Caki2 (cell line): Measurements from ENCODE around the gene PLA2G2F. TPM values are rescaled to one million over a fixed set of nuclear protein-coding genes. Genes with fewer than 3 reads are reported as not detected.

Experiments used
- DNase-seq: peaks from one replicate; pipeline ENCODE4 v3.0.0-alpha.2; 2015; ENCODE audit warnings: low read depth
- in situ Hi-C: cut with HindIII; loops from 2 replicates; pipeline ENCODE4 v1.10.0; 2016; ENCODE audit warnings: low sequenced_read_pairs, low pct_unique_long_range_greater_than_20kb, mixed read lengths
- total RNA-seq: library from RNA; depleted of rRNA; stranded (reverse); fragments of >200 nt; shearing (Covaris generic); gene quantifications from 2 replicates; pipeline ENCODE4 v1.2.3, GENCODE V29; 2014; ENCODE audit warnings: low replicate concordance

Gene PLA2G2F
- total RNA-seq, 1 experiment from 2014 or later: not detected

DNA sequence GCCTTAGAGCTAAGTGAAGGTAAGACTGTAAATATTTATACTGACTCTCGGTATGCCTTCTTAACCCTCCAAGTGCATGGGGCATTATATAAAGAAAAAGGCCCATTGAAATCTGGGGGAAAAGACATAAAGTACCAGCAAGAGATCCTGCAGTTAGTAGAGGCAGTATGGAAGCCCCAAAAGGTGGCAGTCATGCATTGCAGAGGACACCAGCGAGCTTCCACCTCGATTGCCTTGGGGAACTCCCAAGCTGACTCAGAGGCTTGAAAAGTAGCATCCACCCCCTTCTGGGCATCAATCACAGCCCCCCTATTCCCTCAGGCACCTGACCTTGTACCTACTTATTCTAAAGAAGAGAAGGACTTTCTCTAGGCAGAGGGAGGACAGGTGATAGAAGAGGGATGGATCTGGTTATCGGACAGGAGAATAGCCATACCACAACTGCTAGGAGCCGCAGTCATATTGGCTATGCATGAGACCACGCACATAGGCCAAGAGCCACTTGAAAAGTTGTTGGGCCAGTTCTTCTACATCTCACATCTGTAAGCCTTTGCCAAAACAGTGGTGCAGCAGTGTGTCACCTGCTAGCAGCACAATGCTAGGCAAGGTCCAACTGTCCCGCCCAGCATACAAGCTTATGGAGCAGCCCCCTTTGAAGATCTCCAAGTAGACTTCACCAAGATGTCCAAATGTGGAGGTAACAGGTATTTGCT lies 19.4 kb downstream of the PLA2G2F start:
- in situ Hi-C loops: no loop called here
- DNase-seq: no peak

DNA sequence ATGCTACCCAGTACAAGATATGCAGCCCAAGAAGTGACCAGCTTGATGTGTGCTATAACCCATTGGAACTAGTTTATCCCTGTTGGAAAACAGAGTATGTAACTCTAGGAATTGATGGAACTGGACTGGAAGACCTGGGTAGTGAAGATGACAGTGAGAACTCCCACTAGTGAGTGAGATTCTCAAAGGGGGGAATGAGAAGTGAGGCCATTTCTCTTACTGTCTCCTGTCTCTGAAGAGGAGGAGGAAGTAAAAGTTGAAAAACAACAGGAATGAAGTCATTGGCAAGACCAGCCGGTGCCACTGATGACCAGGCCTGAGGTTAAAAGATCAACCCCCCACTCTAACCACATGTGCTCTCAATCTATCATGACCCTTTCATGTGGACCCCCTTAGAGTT lies 20.9 kb downstream of the PLA2G2F start:
- DNase-seq: no peak
- in situ Hi-C loops: no loop called here

DNA sequence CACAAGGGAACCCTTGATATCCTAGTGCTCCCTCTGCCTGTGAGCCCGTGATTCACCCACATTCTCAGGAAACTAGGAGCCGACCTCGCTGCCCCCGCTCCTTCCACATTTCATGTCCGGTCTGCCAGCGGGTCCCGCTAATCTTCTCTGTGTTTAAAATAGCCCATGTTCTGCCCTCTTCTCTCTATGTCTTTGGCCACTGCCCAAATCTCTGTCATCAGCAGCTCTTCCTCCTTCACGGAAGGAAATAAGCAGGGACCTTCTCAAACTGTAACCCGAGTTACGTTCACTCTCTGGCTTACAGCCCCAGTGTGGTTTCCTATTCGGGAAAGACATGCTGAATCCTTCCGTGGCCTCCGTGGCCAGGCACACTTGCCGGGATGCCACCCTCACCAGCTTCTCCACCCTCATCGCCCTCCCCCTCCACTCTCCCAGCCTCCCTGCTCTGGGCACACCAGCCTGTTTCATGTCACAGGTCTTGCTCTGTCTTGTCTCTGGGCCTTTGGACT lies 25.6 kb downstream of the PLA2G2F start:
- in situ Hi-C loops: no loop called here

DNA sequence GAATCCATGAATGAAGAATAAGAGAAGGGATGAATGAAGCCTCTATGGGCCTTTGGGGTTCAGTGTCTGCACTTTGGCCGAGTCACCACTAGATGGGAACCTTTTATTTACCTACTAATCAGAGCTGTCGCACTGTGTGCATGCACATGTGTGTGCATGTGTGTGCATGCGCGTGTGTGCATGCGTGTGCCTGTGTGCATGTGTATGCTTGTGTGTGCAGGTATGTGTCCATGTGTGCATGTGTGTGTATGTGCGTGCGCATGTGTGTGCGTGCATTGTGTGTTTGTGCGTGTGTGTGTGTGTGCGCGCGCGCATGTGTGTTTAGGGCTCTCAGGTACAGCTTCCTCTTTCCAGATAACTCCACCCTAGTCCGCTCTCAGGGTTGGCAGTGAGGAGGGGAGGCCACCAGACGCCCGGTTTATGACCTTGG lies 26.4 kb downstream of the PLA2G2F start:
- in situ Hi-C loops: no loop called here
- DNase-seq: no peak

More for the DNA sequence above, 25.6 kb downstream of the PLA2G2F start:
- DNase-seq: no peak

DNA sequence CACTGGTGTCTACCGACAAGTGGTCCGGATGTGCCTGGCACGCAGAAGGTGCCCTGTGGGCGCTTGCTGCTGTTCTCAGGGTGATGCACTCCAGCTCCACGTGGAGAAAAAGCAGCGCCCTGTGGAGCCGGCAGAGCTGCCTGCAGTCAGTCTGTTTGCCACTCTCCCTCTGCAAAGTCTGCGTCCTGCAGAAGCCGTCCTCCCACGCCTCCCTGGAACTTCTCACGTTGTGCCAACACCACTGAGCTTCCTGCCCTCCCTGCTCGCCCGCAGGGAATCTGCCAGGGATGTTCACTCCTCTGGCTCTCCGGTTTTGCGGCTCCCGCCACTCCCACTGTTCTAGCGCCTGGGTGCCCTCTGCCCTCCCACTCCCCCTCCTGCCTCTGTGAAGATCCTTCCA lies 26.9 kb downstream of the PLA2G2F start:
- in situ Hi-C loops: no loop called here

DNA sequence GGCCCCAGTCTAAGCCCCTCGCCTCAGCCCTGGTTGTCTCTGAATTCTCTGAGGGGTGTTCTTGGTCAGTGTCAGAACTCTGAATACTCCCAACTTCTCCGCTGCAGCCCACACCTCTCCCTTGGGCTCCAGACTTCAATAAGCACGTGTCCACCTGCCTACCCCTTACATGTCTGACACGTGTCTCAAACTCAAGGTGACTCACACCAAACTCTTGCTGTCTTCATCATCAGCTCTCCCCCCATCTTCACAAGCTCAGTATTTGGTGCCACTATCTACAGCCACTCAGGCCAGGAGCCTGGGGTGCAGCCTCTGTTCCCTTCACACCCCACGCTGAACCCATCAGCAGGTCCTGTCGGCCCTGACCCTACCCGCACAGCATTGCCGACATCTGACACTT lies 28.0 kb downstream of the PLA2G2F start:
- in situ Hi-C loops: no loop called here
- no peak for DNase-seq

More for the DNA sequence above, 26.9 kb downstream of the PLA2G2F start:
- no peak for DNase-seq

DNA sequence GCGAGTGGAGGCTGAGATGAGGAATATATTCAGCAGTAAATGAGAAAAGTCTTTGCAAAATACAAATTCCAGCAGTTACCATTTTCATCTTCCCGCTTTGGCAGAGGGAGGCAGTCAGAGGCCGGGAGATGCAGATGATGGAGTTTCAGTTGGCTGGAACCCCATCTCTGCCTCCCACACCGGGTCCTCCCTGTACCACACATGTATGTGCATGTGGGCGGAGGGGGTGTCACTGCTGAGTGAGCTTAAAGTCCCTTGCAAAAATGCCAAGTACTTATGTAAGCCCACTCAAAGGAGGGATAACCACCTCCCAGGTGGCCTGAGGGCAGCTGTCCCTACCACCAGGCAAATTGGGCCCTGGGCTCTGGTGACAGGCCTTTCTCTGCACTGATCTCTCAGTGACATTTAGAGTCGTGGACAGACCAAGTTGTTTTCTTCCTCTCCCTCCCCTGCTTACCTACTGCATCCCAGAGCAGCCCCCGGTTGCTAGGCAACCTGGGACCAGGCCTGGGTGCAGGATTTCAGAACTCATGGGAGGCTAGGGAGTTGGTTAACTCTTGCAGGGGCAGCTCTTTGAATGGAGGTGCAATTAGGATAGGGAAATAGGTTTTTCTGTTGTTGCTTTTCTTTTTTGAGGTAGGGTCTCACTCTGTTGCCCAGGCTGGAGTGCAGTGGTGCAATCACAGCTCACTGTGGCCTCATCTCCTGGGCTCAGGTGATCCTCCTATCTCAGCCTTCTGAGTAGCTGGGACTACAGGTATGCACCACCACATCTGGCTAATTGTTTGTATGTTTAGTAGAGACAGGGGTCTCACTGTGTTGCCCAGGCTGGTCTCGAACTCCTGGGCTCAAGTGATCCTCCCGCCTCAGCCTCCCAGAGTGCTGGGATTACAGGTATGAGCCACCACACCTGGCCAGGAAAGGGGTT lies 29.7 kb downstream of the PLA2G2F start:
- in situ Hi-C loops: no loop called here
- no peak for DNase-seq

DNA sequence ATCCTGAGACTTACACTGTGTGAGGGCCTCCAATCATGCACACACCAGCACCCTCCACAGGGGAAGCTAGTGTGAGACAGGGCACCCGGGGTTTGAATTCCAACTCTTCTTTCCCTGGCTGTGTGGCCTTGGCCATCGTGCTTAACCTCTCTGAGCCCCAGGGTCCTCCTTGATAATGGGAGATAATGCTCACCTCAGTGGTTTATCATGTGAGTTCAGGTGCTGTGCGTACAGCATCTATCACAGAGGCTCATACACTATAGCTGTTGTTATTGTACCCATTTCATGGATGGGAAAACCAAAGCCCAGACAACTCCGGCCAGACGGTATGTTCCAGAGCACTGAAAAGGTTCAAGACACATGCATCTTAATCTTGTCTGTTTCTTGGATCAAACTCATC lies 30.8 kb downstream of the PLA2G2F start:
- in situ Hi-C loops: no loop called here
- no peak for DNase-seq

DNA sequence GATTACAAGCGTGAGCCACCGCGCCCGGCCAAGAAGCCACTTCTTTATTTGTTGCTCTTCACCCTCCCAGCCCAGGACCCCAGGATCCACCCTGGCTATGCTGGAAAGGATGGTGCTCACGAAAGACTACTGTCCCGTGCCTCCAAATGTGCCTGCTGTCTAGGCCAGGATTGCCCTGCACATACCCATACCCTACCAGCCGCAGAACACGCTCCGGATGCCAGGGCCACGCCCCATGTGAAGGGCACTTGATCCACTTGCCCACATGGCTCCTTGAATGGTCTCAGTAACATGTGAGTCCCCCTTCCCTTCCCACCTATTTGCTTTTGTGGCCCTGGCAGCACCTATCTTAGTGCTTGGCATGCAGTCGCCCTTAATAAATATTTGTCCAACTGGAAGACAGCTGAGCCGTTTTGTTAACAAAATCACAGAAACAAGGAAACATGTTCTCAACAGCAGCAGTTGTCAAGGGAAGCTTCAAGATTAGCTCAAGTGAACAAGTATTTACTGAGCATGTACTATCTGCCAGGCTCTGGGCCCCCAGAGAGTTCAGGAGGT lies 33.0 kb downstream of the PLA2G2F start:
- in situ Hi-C loops: no loop called here

DNA sequence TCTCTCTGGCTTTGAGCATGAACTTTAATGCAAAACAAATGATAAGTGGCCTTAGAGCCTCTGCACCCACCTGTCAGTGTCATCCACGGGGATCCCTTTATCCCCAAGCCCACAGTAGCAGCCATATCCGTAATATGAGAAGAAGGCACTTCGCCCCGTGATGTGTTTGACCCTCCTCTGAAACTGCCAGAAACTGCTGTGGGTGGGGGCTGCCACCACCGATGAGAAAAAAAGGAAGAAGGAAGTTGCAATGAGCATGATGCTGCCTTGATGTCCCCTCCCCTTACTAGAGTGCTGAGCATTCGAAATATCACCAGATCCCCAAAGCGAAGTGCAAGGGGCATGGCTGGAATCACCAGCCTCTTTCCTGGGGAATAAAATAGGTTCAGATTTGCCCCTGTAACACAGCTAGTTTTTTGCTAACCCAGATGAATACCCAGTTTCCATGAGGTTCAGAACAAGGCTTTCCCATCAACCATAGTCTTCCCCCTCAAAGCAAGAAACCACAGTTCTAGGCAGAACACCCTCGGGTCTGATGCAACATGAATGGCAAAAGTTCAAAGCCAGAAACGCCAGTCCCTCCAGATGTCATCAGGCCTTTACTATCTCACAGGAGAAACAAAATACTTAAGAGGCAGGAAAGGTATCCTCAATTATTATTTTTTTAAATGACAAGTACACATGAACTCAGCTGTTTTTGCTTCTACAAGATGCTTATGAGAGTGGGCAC lies 36.0 kb downstream of the PLA2G2F start:
- in situ Hi-C loops: no loop called here

More for the DNA sequence above, 33.0 kb downstream of the PLA2G2F start:
- no peak for DNase-seq

DNA sequence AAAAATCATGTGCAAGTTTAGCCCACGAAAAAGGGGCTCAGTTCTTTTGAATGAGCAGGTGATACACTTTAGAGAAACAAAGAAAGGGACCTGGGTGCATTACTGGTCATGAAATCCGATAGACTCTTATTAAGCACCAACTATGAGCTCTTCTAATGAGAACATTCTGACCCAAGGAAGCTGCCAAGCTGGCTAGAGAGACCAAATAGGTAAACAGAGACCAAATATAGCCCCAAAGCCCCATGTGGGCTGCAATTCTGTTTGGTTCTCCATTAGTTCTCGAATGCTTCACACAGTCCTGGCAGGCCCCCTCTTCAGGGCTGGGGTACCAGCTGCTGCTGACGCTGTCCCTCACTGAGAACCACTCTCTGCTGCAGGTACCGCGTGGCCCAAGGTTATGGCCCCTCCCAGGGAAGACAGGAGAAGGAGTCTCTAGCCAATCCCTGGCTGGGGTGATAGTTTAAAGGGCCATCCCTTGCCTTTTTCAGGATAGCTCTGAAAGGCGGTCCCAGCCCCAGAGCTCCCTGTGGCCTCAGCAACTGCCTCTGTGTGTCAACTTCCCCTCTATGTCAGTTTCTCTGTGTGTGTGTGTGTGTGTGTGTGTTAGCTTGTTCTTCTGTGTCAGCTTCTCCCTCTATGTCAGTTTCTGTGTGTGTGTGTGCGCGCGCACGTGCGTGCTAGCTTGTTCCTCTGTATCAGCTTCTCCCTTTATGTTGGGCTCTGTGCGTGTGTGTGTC lies 39.7 kb downstream of the PLA2G2F start:
- in situ Hi-C loops: no loop called here
- DNase-seq: no peak

More for the DNA sequence above, 36.0 kb downstream of the PLA2G2F start:
- DNase-seq: no peak

DNA sequence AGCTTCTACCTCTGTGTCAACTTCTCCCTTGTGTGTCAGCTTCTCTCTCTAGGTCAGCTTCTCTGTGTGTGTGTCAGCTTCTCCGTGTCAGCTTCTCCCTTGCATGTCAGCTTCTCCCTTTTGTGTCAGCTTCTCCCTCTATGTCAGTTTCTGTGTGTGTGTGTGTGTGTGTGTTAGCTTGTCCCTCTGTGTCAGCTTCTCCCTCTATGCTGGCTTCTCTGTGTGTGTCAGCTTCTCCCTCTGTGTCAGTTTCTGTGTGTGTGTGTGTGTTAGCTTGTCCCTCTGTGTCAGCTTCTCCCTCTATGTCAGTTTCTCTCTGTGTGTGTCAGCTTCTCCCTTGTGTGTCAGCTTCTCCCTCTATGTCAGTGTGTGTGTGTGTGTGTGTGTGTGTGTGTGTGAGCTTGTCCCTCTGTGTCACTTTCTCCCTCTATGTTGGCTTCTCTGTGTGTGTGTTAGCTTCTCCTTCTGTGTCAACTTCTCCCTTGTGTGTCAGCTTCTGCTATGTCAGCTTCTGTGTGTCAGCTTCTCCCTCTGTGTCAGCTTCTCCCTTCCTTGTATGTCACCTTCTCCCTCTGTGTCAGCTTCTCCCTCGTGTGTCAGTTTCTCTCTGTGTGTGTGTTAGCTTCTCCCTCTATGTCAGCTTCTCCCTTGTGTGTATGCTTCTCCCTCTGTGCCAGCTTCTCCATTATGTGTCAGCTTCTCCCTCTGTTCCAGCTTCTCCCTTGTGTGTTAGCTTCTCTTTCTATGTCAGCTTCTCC lies 40.4 kb downstream of the PLA2G2F start:
- in situ Hi-C loops: no loop called here
- no peak for DNase-seq

DNA sequence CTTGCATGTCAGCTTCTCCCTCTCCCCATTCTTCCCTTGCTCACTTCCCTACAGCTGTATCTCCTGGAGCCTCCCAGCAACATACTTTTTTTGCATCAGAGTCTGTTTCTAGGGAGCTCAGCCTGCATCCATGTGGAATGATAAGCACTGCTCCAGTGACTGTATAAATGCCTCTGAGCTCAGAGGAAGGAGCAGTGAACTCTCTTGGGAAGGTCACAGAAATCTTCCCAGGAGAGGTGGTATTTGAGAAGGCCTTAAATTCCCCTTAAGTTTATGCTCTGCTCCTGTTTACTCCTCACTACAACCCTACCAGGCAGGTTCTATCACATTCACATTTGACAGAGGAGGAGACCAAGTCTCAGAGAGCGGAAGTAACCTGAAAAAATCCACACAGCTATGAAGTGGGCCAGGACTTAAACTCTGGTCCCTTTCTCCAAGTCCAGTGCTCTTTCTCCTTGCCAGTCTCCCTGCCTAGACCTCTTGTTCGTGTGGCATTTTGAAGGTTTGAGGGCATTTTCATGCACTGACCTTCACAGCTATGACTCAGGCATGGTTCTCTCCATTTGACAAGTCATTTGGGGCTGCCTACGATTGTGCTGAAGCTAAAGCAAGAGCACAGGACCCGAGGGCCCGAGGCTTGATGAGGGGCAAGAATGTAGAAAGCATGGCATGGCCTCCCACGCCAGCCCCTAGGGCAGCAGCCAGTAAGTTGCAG lies 41.2 kb downstream of the PLA2G2F start:
- no peak for DNase-seq
- in situ Hi-C loops: no loop called here

DNA sequence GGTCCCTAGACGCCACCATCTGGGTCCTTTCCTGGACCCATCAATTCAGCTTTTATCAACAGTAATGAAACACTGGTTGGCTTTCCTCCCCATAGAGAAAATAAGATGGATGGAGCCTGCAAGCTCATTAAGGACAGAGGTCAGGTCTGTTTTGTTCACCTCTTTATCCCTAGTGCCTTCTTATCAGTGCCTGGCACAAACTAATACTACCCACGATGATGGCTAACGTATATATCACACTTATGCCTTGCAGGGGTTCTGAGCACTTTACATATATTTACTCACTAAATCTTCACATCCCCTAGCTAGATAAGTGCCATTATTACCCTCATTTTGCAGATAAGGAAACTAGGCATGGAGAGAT lies 41.7 kb downstream of the PLA2G2F start:
- in situ Hi-C loops: no loop called here
- DNase-seq: no peak

DNA sequence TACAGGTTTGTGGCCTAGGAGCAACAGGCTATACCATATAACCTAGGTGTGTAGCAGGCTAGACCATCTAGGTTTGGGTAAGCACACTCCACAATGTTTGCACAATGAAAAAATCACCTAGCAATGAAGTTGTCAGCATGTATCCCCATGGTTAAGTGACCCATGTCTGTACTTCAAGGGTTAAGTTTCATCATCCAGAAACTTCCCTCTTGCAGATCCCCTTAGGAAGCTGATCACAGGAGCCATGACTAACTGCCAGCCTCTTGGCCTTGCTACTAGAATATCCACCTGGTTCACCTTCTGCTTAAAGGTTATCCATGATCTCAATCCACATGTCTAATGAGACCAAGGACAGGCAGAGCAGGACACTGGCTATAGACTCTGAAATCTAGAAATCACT lies 43.3 kb downstream of the PLA2G2F start:
- in situ Hi-C loops: no loop called here
- DNase-seq: no peak

DNA sequence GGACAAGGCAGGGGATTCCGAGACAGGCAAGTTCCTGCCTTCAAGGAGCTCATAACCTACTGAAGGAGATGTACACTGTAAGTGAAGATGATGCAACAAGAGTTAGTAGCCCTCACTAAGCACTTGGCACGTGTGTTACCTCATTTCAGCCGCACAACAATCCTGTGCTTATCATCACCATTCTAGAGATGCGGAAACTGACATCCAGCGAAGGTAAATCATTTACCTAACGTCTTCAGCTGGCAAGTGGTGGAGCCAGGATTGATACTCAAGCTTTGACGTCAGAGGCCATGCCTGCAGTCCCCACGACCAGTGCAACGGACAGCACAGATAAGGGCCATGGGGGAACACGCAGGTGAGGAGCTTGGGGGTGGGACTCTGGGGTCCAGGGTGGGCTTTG lies 43.9 kb downstream of the PLA2G2F start:
- in situ Hi-C loops: no loop called here

More for the DNA sequence above, 43.9 kb downstream of the PLA2G2F start:
- no peak for DNase-seq
